ENCODE results near the gene AGR2.

GRCh38 chr7:16841681-16842080 is 36.9 kb upstream of the AGR2 start:
- no peak for TF ChIP-seq CTCF (IDR thresholded peaks at IDR 0.05 in 2 of 3, conservative IDR thresholded peaks at IDR 0.05 in 1 of 3; ENCODE audit: control insufficient read depth in 2 of 3, extremely low read depth in 1 of 3, insufficient read depth in 1 of 3, low read depth in 3 of 3, low read length in 3 of 3)
- no peak for TF ChIP-seq BHLHE40 (IDR thresholded peaks at IDR 0.05; ENCODE audit: borderline replicate concordance in 1 of 2, low read depth in 2 of 2, low read length in 1 of 2)
- TF ChIP-seq EP300 (IDR thresholded peaks at IDR 0.05; ENCODE audit: borderline replicate concordance in 1 of 2, control insufficient read depth in 1 of 2, low read depth in 2 of 2, low read length in 2 of 2): no peak
- no peak for TF ChIP-seq RFX5 (IDR thresholded peaks at IDR 0.05; ENCODE audit: low read depth, low read length)
- TF ChIP-seq HCFC1 (IDR thresholded peaks at IDR 0.05; ENCODE audit: low read length): no peak
- no peak for TF ChIP-seq POLR2A (IDR thresholded peaks at IDR 0.05; ENCODE audit: low read depth, low read length)
- no peak for TF ChIP-seq KAT2A (conservative IDR thresholded peaks at IDR 0.05; ENCODE audit: control insufficient read depth, low read depth, low read length)

Measured in GM12878 (cell line).